HUES64 (cell line): ENCODE results near the gene MAP2K5.

ENCODE experiments used
- H3K27ac ChIP-seq: 2 replicates; pipeline ENCODE4 v1.7.0; 2013; ENCODE audit warnings: low read depth, low read length, inconsistent platforms
- H3K27me3 ChIP-seq: 2 replicates; pipeline ENCODE4 v1.6.1; 2013; ENCODE audit warnings: mild to moderate bottlenecking, low read length; ENCODE audit not compliant: insufficient read depth
- H3K36me3 ChIP-seq: 2 replicates; pipeline ENCODE4 v1.6.1; 2013; ENCODE audit warnings: mild to moderate bottlenecking, low read length; ENCODE audit not compliant: insufficient read depth
- H3K4me1 ChIP-seq: 2 replicates; pipeline ENCODE4 v1.6.1; 2013; ENCODE audit warnings: mild to moderate bottlenecking, low read length, moderate library complexity; ENCODE audit not compliant: insufficient read depth
- H3K4me3 ChIP-seq: 2 replicates; pipeline ENCODE4 v1.5.1; 2013; ENCODE audit warnings: mild to moderate bottlenecking, low read length, moderate library complexity
- H3K9ac ChIP-seq: 2 replicates; pipeline ENCODE4 v1.6.1; 2013; ENCODE audit warnings: mild to moderate bottlenecking, low read depth, low read length
- H3K9me3 ChIP-seq: 2 replicates; pipeline ENCODE4 v1.6.1; 2013; ENCODE audit warnings: low read depth, low read length; ENCODE audit not compliant: insufficient read depth
- WGBS: fragments of 150-250, 120-280 bp; methylation state at CpG from one replicate; pipeline ENCODE4 v1.1.7; 2013; ENCODE audit warnings: missing lambda C conversion rate; 5-methylcytosine and 5-hydroxymethylcytosine counted together

Gene MAP2K5

DNA sequence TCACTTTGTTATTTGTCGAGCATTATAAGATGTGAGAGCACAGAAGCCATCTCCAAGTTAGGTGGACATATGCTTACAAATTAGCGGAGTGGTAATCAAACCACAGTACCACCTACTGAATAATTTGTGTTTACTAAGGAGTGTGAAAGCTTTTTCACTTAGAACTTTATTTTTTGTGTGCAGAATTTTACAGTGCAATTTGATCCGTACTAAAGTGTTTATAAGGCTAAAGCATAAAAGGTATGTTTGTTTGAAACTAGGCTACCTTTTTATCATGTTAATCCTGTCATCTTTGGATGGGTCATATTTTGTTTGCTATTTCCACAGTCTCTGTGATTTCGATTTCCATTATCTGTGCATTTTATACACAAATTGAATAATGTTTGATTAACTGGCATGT lies 37.5 kb downstream of the MAP2K5 start:
- Histone ChIP-seq H3K4me1 (peaks cover 5% of the 10 kb centered on the region; the same call in 1 of the 2 replicates), H3K9me3 (no peaks in the 10 kb centered on the region), H3K27ac (no peak overlapping the region), H3K9ac (no peak overlapping the region), H3K27me3 (no peaks in the 10 kb centered on the region), H3K4me3 (no peak overlapping the region), H3K36me3 (no peaks in the 10 kb centered on the region)
- 96% methylated on average over 2 of the region's 4 CpGs for WGBS

DNA sequence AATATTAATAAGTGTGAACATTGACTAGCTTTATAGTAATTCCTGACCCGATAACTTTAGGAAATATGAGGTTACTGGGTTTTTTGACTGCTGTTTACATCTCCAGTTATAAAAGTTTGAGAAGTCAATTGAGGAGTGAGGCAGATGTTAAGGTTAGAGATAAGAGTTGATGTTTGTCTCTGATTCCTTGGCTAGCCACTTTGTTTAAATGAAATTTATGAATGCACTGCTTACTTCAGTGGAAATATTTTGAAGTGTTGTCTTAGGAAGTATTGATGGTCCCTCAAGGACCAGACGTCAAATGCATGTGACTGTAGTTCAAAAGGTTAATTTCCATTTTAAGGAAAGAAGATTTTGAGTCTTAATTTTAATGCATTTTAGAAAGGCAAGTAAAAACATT lies 41.7 kb downstream of the MAP2K5 start:
- Histone ChIP-seq H3K9ac (no peak overlapping the region), H3K36me3 (peaks cover 16% of the 10 kb centered on the region), H3K4me3 (no peak overlapping the region), H3K9me3 (no peaks in the 10 kb centered on the region), H3K4me1 (no peaks in the 10 kb centered on the region), H3K27me3 (no peaks in the 10 kb centered on the region), H3K27ac (no peak overlapping the region)
- WGBS, result 94% methylated on average over 2 of the region's 2 CpGs

DNA sequence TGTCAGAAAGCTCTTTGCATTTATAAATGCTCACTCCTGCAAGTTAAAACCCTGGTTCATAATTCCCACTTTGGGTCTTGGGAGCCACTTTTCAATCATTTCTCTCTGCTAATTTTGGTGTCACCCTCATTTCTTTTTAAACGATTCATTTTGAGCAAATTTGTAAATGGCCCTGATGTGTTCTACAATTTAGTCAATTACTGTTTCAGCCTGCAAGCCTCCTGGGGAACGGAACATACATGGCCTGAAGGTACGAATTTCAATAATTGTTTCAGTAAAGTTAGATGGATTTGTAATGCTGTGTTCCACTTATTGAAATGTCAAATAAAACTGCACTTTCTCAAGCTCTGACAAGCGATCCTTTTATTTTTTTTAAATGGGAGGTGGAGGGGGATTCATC lies 43.2 kb downstream of the MAP2K5 start:
- Histone ChIP-seq H3K36me3 (peaks cover 16% of the 10 kb centered on the region), H3K9ac (no peak overlapping the region), H3K27me3 (no peaks in the 10 kb centered on the region), H3K4me1 (no peaks in the 10 kb centered on the region), H3K9me3 (no peaks in the 10 kb centered on the region), H3K4me3 (no peak overlapping the region), H3K27ac (no peak overlapping the region)
- WGBS, result 94% methylated on average over 4 of the region's 4 CpGs

DNA sequence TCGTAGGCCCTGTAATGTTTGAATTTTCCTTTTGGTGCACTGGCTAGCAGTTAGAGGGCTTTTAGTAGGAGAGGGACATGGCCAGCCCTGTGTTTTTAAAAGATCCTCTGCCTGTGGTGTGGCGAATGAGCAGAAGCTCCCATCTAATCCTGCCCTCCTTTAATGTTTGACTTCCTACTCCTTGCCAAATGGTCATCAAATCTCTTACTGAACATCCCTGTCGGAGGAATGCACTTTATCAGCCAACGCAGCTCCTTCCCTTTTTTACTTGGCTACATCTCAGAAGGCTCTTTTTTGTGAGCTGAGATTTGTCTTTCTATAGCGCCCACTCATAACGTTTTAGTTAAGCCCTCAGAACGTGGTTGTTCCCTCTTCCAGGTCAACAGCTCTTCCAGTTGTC lies 44.8 kb downstream of the MAP2K5 start:
- WGBS, result 87% methylated on average over 7 of the region's 7 CpGs
- H3K27ac ChIP-seq, result no peak overlapping the region
- no peaks in the 10 kb centered on the region for H3K27me3 ChIP-seq
- peaks cover 16% of the 10 kb centered on the region for H3K36me3 ChIP-seq
- H3K4me1 ChIP-seq, result no peaks in the 10 kb centered on the region
- no peaks in the 10 kb centered on the region for H3K9me3 ChIP-seq
- no peak overlapping the region for H3K4me3 ChIP-seq
- no peak overlapping the region for H3K9ac ChIP-seq

DNA sequence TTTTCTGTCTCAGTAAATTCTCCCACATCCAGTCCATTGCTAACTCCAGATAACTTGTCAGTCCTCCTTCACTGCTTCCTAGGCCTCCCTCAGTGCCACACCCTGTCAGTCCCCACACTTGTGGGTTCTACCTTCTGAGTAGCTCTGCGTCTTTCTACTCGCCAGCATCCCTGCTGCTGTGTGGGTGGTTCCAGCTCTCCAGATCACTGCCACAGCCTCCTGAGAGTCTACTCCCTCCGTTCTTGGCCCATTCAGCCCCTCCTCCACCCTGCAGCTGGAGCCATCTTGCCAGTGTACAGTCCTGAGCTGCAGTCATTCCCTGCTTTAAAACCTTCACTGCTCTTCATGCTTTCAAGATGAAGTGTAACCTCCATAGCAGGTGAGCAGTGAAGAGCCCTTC lies 45.3 kb downstream of the MAP2K5 start:
- Histone ChIP-seq H3K9ac (no peak overlapping the region), H3K4me3 (no peak overlapping the region), H3K36me3 (peaks cover 16% of the 10 kb centered on the region), H3K9me3 (no peaks in the 10 kb centered on the region), H3K27ac (no peak overlapping the region), H3K4me1 (no peaks in the 10 kb centered on the region), H3K27me3 (no peaks in the 10 kb centered on the region)
- WGBS, result 88% methylated on average over 3 of the region's 3 CpGs

DNA sequence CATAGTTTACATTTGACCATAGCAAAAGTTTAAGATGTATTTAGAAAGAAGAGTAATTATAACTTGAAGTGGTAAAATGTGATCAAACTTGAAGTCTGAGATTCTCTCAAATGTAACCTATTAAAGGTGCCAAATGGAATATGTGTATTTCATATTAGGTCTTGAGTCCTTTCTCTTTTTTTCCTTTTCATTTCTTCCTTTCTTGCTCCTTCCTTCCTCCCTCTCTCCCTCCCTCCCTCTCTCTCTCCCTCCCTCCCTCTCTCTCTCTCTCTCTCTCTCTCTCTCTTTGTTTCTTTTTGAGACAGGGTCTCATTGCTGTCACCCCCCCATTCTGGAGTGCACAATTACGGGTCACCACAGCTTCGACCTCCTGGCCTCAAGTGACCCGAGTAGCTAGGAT lies 47.7 kb downstream of the MAP2K5 start:
- no peak overlapping the region for H3K4me3 ChIP-seq
- WGBS, result 95% methylated on average over 3 of the region's 3 CpGs
- H3K4me1 ChIP-seq, result no peaks in the 10 kb centered on the region
- H3K9ac ChIP-seq, result no peak overlapping the region
- no peak overlapping the region for H3K27ac ChIP-seq
- H3K36me3 ChIP-seq, result peaks cover 32% of the 10 kb centered on the region
- no peaks in the 10 kb centered on the region for H3K9me3 ChIP-seq
- H3K27me3 ChIP-seq, result no peaks in the 10 kb centered on the region

DNA sequence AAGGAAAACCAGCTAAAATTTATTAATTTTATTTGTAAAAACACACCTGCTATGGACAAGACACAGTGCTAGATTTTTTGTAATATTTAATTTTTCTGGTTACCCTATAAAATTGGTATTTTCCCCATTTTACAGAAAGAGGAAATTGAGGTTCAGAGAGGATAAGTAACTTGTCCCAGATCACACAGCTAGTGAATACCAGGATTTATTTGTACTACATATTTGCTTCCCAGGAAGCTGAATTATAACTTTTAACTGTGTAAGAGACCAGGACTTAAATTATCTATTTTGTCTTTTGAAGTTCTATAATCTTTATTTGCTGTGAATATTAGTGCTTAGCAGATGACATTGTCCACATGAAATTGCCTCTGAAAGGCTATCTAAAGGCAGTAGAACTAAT lies 49.7 kb downstream of the MAP2K5 start:
- no peaks in the 10 kb centered on the region for H3K4me1 ChIP-seq
- H3K27ac ChIP-seq, result no peak overlapping the region
- no peaks in the 10 kb centered on the region for H3K9me3 ChIP-seq
- no peak overlapping the region for H3K9ac ChIP-seq
- H3K27me3 ChIP-seq, result no peaks in the 10 kb centered on the region
- peaks cover 29% of the 10 kb centered on the region for H3K36me3 ChIP-seq
- no peak overlapping the region for H3K4me3 ChIP-seq

DNA sequence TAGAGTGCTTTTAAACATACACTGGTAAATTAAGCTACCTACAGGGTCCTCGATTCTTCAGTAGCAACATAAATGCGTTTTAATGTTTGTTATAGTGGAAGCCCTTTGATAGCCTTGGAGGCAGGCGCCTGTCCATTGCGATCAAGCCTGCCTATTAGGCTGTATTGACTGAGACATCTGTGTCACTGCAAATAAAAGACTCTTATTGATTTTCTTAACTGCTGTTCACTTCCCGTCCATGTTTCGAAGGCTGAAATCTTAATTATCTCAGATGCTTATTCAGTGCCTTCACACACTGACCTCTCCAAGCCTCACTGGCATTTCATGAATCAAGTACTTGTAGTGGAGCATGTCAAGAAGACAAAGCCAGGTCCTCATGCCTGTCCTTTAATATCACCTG lies 51.1 kb downstream of the MAP2K5 start:
- H3K27ac ChIP-seq, result no peak overlapping the region
- no peaks in the 10 kb centered on the region for H3K27me3 ChIP-seq
- no peaks in the 10 kb centered on the region for H3K4me1 ChIP-seq
- no peak overlapping the region for H3K4me3 ChIP-seq
- H3K9ac ChIP-seq, result no peak overlapping the region
- H3K36me3 ChIP-seq, result peaks cover 17% of the 10 kb centered on the region; the same call in 1 of the 2 replicates
- 96% methylated on average over 6 of the region's 6 CpGs for WGBS
- H3K9me3 ChIP-seq, result no peaks in the 10 kb centered on the region

DNA sequence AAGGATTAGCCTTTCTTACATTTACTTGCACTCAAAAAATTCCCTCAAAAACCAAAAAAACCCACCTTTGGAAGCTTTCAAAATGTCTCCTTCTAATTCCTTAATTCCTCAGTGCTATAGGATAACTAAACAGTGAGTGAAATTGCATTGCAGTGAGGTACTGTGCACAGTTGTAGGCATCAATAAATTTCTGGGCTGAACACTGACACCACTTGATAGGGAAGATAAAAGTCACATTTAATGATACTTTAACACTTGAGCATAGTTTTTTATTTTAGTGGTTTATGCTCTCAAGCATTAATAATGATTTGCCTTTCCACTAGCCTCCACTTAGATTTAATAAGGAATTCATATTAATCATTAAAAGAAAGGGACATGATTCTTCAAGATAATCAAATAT lies 52.3 kb downstream of the MAP2K5 start:
- H3K9me3 ChIP-seq, result no peaks in the 10 kb centered on the region
- H3K27me3 ChIP-seq, result no peaks in the 10 kb centered on the region
- H3K4me1 ChIP-seq, result no peaks in the 10 kb centered on the region
- no peak overlapping the region for H3K9ac ChIP-seq
- H3K36me3 ChIP-seq, result peaks cover 17% of the 10 kb centered on the region; the same call in 1 of the 2 replicates
- H3K4me3 ChIP-seq, result no peak overlapping the region
- H3K27ac ChIP-seq, result no peak overlapping the region

DNA sequence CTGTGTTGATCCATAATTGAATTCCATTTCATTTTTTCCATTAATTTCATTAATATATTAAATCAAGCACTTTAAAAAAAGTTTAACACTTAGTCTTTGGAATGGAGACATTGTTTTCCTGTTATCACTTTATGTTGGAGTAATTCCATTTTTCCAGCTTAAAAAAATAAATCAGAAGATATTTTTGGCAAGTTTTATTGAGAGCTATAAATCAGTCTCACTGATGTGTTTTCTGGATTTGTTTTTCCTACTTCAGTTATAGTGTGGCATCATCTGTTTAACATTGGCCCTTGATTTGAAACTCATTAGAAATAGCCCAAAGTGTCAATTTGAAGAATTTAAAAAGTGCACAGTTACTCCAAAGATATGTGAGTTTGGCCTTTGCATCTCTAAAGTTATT lies 53.1 kb downstream of the MAP2K5 start:
- Histone ChIP-seq H3K9ac (no peak overlapping the region), H3K4me1 (no peaks in the 10 kb centered on the region), H3K27me3 (no peaks in the 10 kb centered on the region), H3K36me3 (peaks cover 19% of the 10 kb centered on the region; the same call in 1 of the 2 replicates), H3K4me3 (no peak overlapping the region), H3K27ac (no peak overlapping the region), H3K9me3 (no peaks in the 10 kb centered on the region)

DNA sequence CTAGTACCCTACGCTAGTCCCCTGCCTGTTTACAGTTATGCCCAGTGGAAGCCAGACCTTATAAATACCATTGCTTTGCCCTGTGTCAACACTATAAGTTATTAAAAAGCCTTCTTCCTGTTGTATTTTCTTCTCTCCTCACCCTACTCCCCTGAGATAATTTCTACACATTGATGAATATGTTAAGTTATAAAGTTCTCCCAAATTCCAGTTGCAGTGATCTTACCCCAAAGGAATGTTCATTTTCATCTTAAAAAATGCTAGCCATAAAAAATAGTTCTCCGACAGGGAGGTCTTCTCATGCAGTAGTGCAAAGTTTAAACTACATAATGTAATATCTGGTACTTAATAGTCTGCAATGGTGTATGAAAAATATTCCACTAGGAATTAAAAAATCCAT lies 58.6 kb downstream of the MAP2K5 start:
- H3K27ac ChIP-seq, result no peak overlapping the region
- no peak overlapping the region for H3K9ac ChIP-seq
- H3K36me3 ChIP-seq, result peaks cover 8% of the 10 kb centered on the region; the same call in 1 of the 2 replicates
- no peaks in the 10 kb centered on the region for H3K27me3 ChIP-seq
- no peaks in the 10 kb centered on the region for H3K9me3 ChIP-seq
- no peak overlapping the region for H3K4me3 ChIP-seq
- H3K4me1 ChIP-seq, result peaks cover 6% of the 10 kb centered on the region; the same call in 1 of the 2 replicates
- WGBS, result 96% methylated on average over 2 of the region's 2 CpGs

DNA sequence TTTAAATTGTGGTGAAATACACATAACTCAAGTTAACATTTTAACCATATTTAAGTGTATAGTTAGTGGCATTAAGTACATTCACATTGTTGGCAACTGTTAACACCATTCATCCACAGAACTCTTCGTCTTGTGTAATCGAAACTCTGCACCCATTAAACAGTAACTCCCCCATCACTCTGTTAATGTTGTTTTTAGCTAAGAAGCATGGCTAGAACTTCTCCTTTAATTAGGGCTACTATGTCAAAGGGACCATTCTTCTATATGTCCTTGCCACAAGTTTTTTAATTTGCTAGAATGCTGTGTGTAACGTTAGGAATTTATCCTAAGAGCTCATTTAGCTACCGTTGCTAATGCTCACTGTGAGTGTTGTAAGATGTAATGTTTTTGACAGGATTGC lies 60.6 kb downstream of the MAP2K5 start:
- Histone ChIP-seq H3K4me1 (peaks cover 6% of the 10 kb centered on the region; the same call in 1 of the 2 replicates), H3K9ac (no peak overlapping the region), H3K9me3 (no peaks in the 10 kb centered on the region), H3K27ac (no peak overlapping the region), H3K4me3 (no peak overlapping the region), H3K36me3 (peaks cover 8% of the 10 kb centered on the region; the same call in 1 of the 2 replicates), H3K27me3 (no peaks in the 10 kb centered on the region)
- whole genome bisulfite sequencing, result 91% methylated on average over 2 of the region's 4 CpGs
